OCI-LY1 (cell line): ENCODE data around the gene MTCL3.

ENCODE experiments used
- H2AFZ ChIP-seq: fragments of 200-600 bp; sonication (generic), shearing (Covaris generic); 2 replicates; pipeline ENCODE4 v1.6.0; 2014; ENCODE audit warnings: antibody characterized with exemption, mild to moderate bottlenecking, low read length
- H3F3A ChIP-seq: fragments of 200-600 bp; sonication (generic), shearing (Covaris generic); 2 replicates; pipeline ENCODE4 v1.6.0; 2014; ENCODE audit warnings: mild to moderate bottlenecking, antibody characterized with exemption, low read length, moderate library complexity; ENCODE audit not compliant: insufficient read depth
- H3K27ac ChIP-seq: fragments of 200-600 bp; sonication (generic); 2 replicates; pipeline ENCODE4 v1.5.1; 2014; ENCODE audit warnings: low read length, mixed run types, mild to moderate bottlenecking, low read depth; ENCODE audit not compliant: poor library complexity, severe bottlenecking
- H3K27me3 ChIP-seq: fragments of 200-600 bp; sonication (generic); 2 replicates; pipeline ENCODE4 v1.6.0; 2014; ENCODE audit warnings: antibody characterized with exemption, mild to moderate bottlenecking, low read length, moderate library complexity; ENCODE audit not compliant: insufficient read depth
- H3K36me3 ChIP-seq: fragments of 200-600 bp; sonication (generic); 2 replicates; pipeline ENCODE4 v1.6.1; 2014; ENCODE audit warnings: mild to moderate bottlenecking, antibody characterized with exemption, low read length, moderate library complexity, mixed read lengths; ENCODE audit not compliant: insufficient read depth
- H3K4me1 ChIP-seq: fragments of 200-600 bp; sonication (generic); 2 replicates; pipeline ENCODE4 v1.5.1; 2014; ENCODE audit warnings: mild to moderate bottlenecking, low read length, moderate library complexity; ENCODE audit not compliant: insufficient read depth, severe bottlenecking
- H3K4me2 ChIP-seq: fragments of 200-600 bp; sonication (generic), shearing (Covaris generic); 2 replicates; pipeline ENCODE4 v1.6.1; 2014; ENCODE audit warnings: low read length
- H3K4me3 ChIP-seq: fragments of 200-600 bp; sonication (generic); 2 replicates; pipeline ENCODE4 v1.5.1; 2014; ENCODE audit warnings: low read length, low read depth, mild to moderate bottlenecking, mixed read lengths; ENCODE audit not compliant: poor library complexity, severe bottlenecking
- H3K79me2 ChIP-seq: fragments of 200-600 bp; shearing (Covaris generic); 2 replicates; pipeline ENCODE4 v1.6.1; 2016; ENCODE audit warnings: mixed run types, low read length, mixed read lengths; ENCODE audit not compliant: insufficient read depth
- H3K9ac ChIP-seq: fragments of 200-600 bp; sonication (generic), shearing (Covaris generic); 2 replicates; pipeline ENCODE4 v1.6.1; 2014; ENCODE audit warnings: mild to moderate bottlenecking, low read length, mixed read lengths
- H3K9me2 ChIP-seq: fragments of 200-600 bp; sonication (generic), shearing (Covaris generic); 2 replicates; pipeline ENCODE4 v1.6.1; 2014; ENCODE audit warnings: low read depth, mild to moderate bottlenecking, low read length, mixed read lengths
- H3K9me3 ChIP-seq: fragments of 200-600 bp; shearing (Covaris generic); 2 replicates; pipeline ENCODE4 v1.6.1; 2014; ENCODE audit warnings: low read length, mixed read lengths
- H4K20me1 ChIP-seq: fragments of 200-600 bp; sonication (generic), shearing (Covaris generic); 2 replicates; pipeline ENCODE4 v1.6.0; 2016; ENCODE audit warnings: mild to moderate bottlenecking, low read length; ENCODE audit not compliant: insufficient read depth
- CTCF ChIP-seq: fragments of 200-600 bp; sonication (generic), shearing (Covaris generic); IDR thresholded peaks from 2 replicates; pipeline ENCODE4 v1.5.1; 2017; ENCODE audit warnings: mild to moderate bottlenecking, antibody characterized with exemption, low read length, moderate library complexity, mixed read lengths
- EZH2 ChIP-seq: fragments of 200-600 bp; sonication (generic), shearing (Covaris generic); IDR thresholded peaks from 2 replicates; pipeline ENCODE4 v1.8.0; 2017; ENCODE audit warnings: borderline replicate concordance, mixed run types, mild to moderate bottlenecking, antibody characterized with exemption, low read length, moderate library complexity, mixed read lengths

Gene MTCL3

GRCh38 chr6:127464161-127464880 lies 54.8 kb downstream of the MTCL3 start:
- H3K4me1 ChIP-seq = no peaks in the 10 kb centered on the region

GRCh38 chr6:127463056-127463455 lies 56.1 kb downstream of the MTCL3 start:
- no peak overlapping the region for H3K9ac ChIP-seq

More at GRCh38 chr6:127464161-127464880, 54.8 kb downstream of the MTCL3 start:
- Histone ChIP-seq H3K4me2 (no peak overlapping the region), H3K36me3 (no peaks in the 10 kb centered on the region), H3K9me2 (no peaks in the 10 kb centered on the region), H3K27ac (no peak overlapping the region), H3K9me3 (no peaks in the 10 kb centered on the region), H3K27me3 (0 out of 2 replicates have a peak, but pooled peaks cover 3% of the 10 kb centered on the region), H4K20me1 (no peaks in the 10 kb centered on the region), H3K79me2 (no peaks in the 10 kb centered on the region), H2AFZ (no peak overlapping the region), H3K9ac (no peak overlapping the region), H3K4me3 (no peak overlapping the region), H3F3A (no peaks in the 10 kb centered on the region)
- TF ChIP-seq CTCF = no peak
- no peak for TF ChIP-seq EZH2

GRCh38 chr6:127462376-127462775 lies 56.8 kb downstream of the MTCL3 start:
- 0 out of 2 replicates have a peak, but pooled peaks cover 3% of the 10 kb centered on the region for H3K27me3 ChIP-seq
- no peaks in the 10 kb centered on the region for H3K9me2 ChIP-seq
- no peaks in the 10 kb centered on the region for H3K9me3 ChIP-seq
- no peak overlapping the region for H3K9ac ChIP-seq
- H3F3A ChIP-seq = no peaks in the 10 kb centered on the region
- H3K4me1 ChIP-seq = no peaks in the 10 kb centered on the region
- TF ChIP-seq EZH2 = no peak
- TF ChIP-seq CTCF = no peak
- H3K4me3 ChIP-seq = no peak overlapping the region
- H2AFZ ChIP-seq = no peak overlapping the region
- no peaks in the 10 kb centered on the region for H4K20me1 ChIP-seq
- no peaks in the 10 kb centered on the region for H3K79me2 ChIP-seq
- no peak overlapping the region for H3K27ac ChIP-seq
- H3K36me3 ChIP-seq = no peaks in the 10 kb centered on the region
- H3K4me2 ChIP-seq = no peak overlapping the region

More at GRCh38 chr6:127463056-127463455, 56.1 kb downstream of the MTCL3 start:
- Histone ChIP-seq H4K20me1 (no peaks in the 10 kb centered on the region), H3K4me3 (no peak overlapping the region), H3F3A (no peaks in the 10 kb centered on the region), H3K79me2 (no peaks in the 10 kb centered on the region), H3K4me1 (no peaks in the 10 kb centered on the region), H2AFZ (no peak overlapping the region), H3K9me3 (no peaks in the 10 kb centered on the region), H3K36me3 (no peaks in the 10 kb centered on the region), H3K27ac (no peak overlapping the region), H3K27me3 (0 out of 2 replicates have a peak, but pooled peaks cover 3% of the 10 kb centered on the region), H3K4me2 (no peak overlapping the region), H3K9me2 (no peaks in the 10 kb centered on the region)
- TF ChIP-seq CTCF = no peak
